H1 (cell line): Measurements from ENCODE around the gene SNORC. TPM values are rescaled to one million over a fixed set of nuclear protein-coding genes. Genes with fewer than 3 reads are reported as not detected.

Source experiments
- CTCF ChIA-PET: fragments of 300-600 bp; sonication (Branson Sonifier 250); formaldehyde crosslinking; loops from one replicate; lab custom pipeline; 2021; ENCODE audit not compliant: partially characterized antibody; lab: Charles Lee
- POLR2A ChIA-PET: fragments of 300-600 bp; sonication (Branson Sonifier 250); formaldehyde crosslinking; loops from one replicate; lab custom pipeline; 2021; ENCODE audit warnings: inconsistent platforms; ENCODE audit not compliant: partially characterized antibody; lab: Charles Lee
- DNase-seq, 2 experiments: peaks; one replicate each; pipeline versions ENCODE4 v3.0.0 to v3.0.0-alpha.2; 2010 to 2022; ENCODE audit warnings: low spot score in 2 of 2, low read depth in 1 of 2, mixed read lengths in 1 of 2
- FAIRE-seq: peaks from 2 replicates; lab custom pipeline; 2011; peaks lifted over from hg19 to GRCh38; lab: Jason Lieb, UNC
- H2AFZ ChIP-seq: 2 replicates; pipeline ENCODE4 v1.8.1; 2012; ENCODE audit warnings: low read length, inconsistent platforms
- H2AK5ac ChIP-seq: 2 replicates; pipeline ENCODE4 v1.6.1; 2013; ENCODE audit warnings: low read depth, low read length
- H2BK120ac ChIP-seq: replicated peaks from 2 replicates; pipeline ENCODE3; 2013; ENCODE audit warnings: low read depth, low read length, inconsistent platforms
- H2BK12ac ChIP-seq: 2 replicates; pipeline ENCODE4 v1.6.1; 2013; ENCODE audit warnings: low read depth, low read length
- H2BK15ac ChIP-seq: 2 replicates; pipeline ENCODE4 v1.6.1; 2013; ENCODE audit warnings: low read length
- H2BK20ac ChIP-seq: 2 replicates; pipeline ENCODE4 v1.6.1; 2013; ENCODE audit warnings: low read length
- H2BK5ac ChIP-seq: 2 replicates; pipeline ENCODE4 v1.6.1; 2013; ENCODE audit warnings: low read depth, low read length
- H3K14ac ChIP-seq: 2 replicates; pipeline ENCODE4 v1.6.1; 2013; ENCODE audit warnings: inconsistent platforms; ENCODE audit not compliant: insufficient read length
- H3K18ac ChIP-seq: 2 replicates; pipeline ENCODE4 v1.6.1; 2013; ENCODE audit warnings: low read length; ENCODE audit errors: extremely low read depth
- H3K23ac ChIP-seq: 2 replicates; pipeline ENCODE4 v1.6.1; 2013; ENCODE audit warnings: inconsistent platforms; ENCODE audit not compliant: insufficient read length
- H3K23me2 ChIP-seq: 2 replicates; pipeline ENCODE4 v1.6.1; 2013; ENCODE audit warnings: low read depth, low read length
- H3K27ac ChIP-seq: 2 replicates; pipeline ENCODE4 v1.6.1; 2011; ENCODE audit warnings: low read depth, low read length, inconsistent platforms
- H3K27me3 ChIP-seq, 4 experiments: replicated peaks in 1 of 4; 1 replicate in 1 of 4; 2 replicates in 3 of 4; pipeline versions ENCODE4 v1.6.1 to v1.8.1; 2011 to 2013; ENCODE audit warnings: low read length in 3 of 4, mild to moderate bottlenecking in 3 of 4, inconsistent platforms in 2 of 4, mixed read lengths in 2 of 4, moderate library complexity in 1 of 4; ENCODE audit not compliant: control insufficient read depth in 3 of 4, insufficient read depth in 3 of 4; ENCODE audit errors: extremely low read depth in 1 of 4
- H3K36me3 ChIP-seq, 4 experiments: 2 replicates each; pipeline versions ENCODE4 v1.6.1 to v1.8.1; 2011 to 2013; ENCODE audit warnings: mild to moderate bottlenecking in 4 of 4, low read length in 3 of 4, moderate library complexity in 2 of 4, control low read depth in 1 of 4, inconsistent platforms in 1 of 4; ENCODE audit not compliant: insufficient read depth in 4 of 4, control insufficient read depth in 2 of 4
- H3K4ac ChIP-seq: replicated peaks from 2 replicates; pipeline ENCODE3; 2013; ENCODE audit warnings: low read length, low read depth, mixed read lengths, inconsistent platforms; ENCODE audit not compliant: insufficient read length
- H3K4me1 ChIP-seq, 4 experiments: replicated peaks in 1 of 4; 1 replicate in 1 of 4; 2 replicates in 3 of 4; pipeline versions ENCODE4 v1.6.1 to v1.8.1; 2011 to 2013; ENCODE audit warnings: low read length in 3 of 4, inconsistent platforms in 2 of 4, mixed read lengths in 1 of 4; ENCODE audit not compliant: insufficient read depth in 4 of 4, control insufficient read depth in 3 of 4
- H3K4me2 ChIP-seq, 2 experiments: 2 replicates each; pipeline versions ENCODE4 v1.6.1 to v1.8.1; 2011 to 2013; ENCODE audit warnings: low read depth in 2 of 2, low read length in 2 of 2, control low read depth in 1 of 2, inconsistent platforms in 1 of 2, mild to moderate bottlenecking in 1 of 2; ENCODE audit not compliant: insufficient read depth in 1 of 2
- H3K4me3 ChIP-seq, 4 experiments: fragments of 200-600, 300-600 bp in 1 of 4; sonication (generic), shearing (Covaris generic), sonication (Bioruptor Twin) in 1 of 4; 2 replicates each; pipeline versions ENCODE4 v1.5.1 to v1.8.1; 2011 to 2016; ENCODE audit warnings: low read length in 4 of 4, low read depth in 3 of 4, control low read depth in 2 of 4, inconsistent platforms in 2 of 4, mild to moderate bottlenecking in 2 of 4, mixed read lengths in 1 of 4, moderate library complexity in 1 of 4; ENCODE audit not compliant: insufficient read depth in 2 of 4; ENCODE audit errors: extremely low read depth in 1 of 4
- H3K56ac ChIP-seq: replicated peaks from 2 replicates; pipeline ENCODE3; 2013; ENCODE audit warnings: low read depth, mild to moderate bottlenecking, mixed read lengths, low read length, inconsistent platforms; ENCODE audit not compliant: insufficient read length
- H3K79me1 ChIP-seq: 2 replicates; pipeline ENCODE4 v1.6.1; 2013; ENCODE audit warnings: low read depth, low read length, control low read depth
- H3K79me2 ChIP-seq, 2 experiments: 2 replicates each; pipeline versions ENCODE4 v1.6.1 to v1.8.1; 2012 to 2013; ENCODE audit warnings: low read length in 2 of 2, mild to moderate bottlenecking in 2 of 2, inconsistent platforms in 1 of 2; ENCODE audit not compliant: insufficient read depth in 2 of 2, control insufficient read depth in 1 of 2
- H3K9ac ChIP-seq, 4 experiments: replicated peaks in 1 of 4; 1 replicate in 1 of 4; 2 replicates in 3 of 4; pipeline versions ENCODE4 v1.6.1 to v1.8.1; 2011 to 2013; ENCODE audit warnings: low read depth in 3 of 4, low read length in 3 of 4, control low read depth in 2 of 4, mild to moderate bottlenecking in 2 of 4, moderate library complexity in 2 of 4, inconsistent platforms in 1 of 4; ENCODE audit errors: extremely low read depth in 1 of 4
- H3K9me3 ChIP-seq, 2 experiments: 2 replicates each; pipeline versions ENCODE4 v1.6.1 to v1.8.1; 2012 to 2013; ENCODE audit warnings: mild to moderate bottlenecking in 2 of 2, moderate library complexity in 2 of 2, control low read depth in 1 of 2, inconsistent platforms in 1 of 2, low read depth in 1 of 2, low read length in 1 of 2, mixed read lengths in 1 of 2; ENCODE audit not compliant: insufficient read depth in 2 of 2
- H4K20me1 ChIP-seq, 2 experiments: replicated peaks in 1 of 2; 2 replicates each; pipeline versions ENCODE3 to v1.8.1; 2011 to 2013; ENCODE audit warnings: inconsistent platforms in 2 of 2, low read length in 2 of 2, mild to moderate bottlenecking in 1 of 2; ENCODE audit not compliant: insufficient read depth in 2 of 2, control insufficient read depth in 1 of 2
- H4K5ac ChIP-seq: 2 replicates; pipeline ENCODE4 v1.6.1; 2013; ENCODE audit warnings: low read length, low read depth, mixed read lengths, inconsistent platforms; ENCODE audit not compliant: insufficient read length
- H4K8ac ChIP-seq: 2 replicates; pipeline ENCODE4 v1.8.0; 2013; ENCODE audit warnings: mild to moderate bottlenecking, moderate library complexity, low read length, inconsistent platforms; ENCODE audit not compliant: insufficient read depth; ENCODE audit errors: extremely low read depth
- H4K91ac ChIP-seq: replicated peaks from 2 replicates; pipeline ENCODE3; 2013; ENCODE audit warnings: low read length, mixed read lengths, inconsistent platforms; ENCODE audit not compliant: insufficient read length
- EGR1 ChIP-seq: IDR thresholded peaks from 2 replicates; pipeline ENCODE4 v1.6.1; 2011; ENCODE audit warnings: low read depth, low read length, borderline replicate concordance
- JUND ChIP-seq: IDR thresholded peaks from 2 replicates; pipeline ENCODE4 v1.6.1; 2011; ENCODE audit warnings: mild to moderate bottlenecking, improper control_type of control experiment, low read length
- NRF1 ChIP-seq: IDR thresholded peaks from 2 replicates; pipeline ENCODE4 v1.6.1; 2011; ENCODE audit warnings: mild to moderate bottlenecking, low read depth, low read length, improper control_type of control experiment
- RAD21 ChIP-seq, 2 experiments: IDR thresholded peaks in 1 of 2; conservative IDR thresholded peaks in 1 of 2; 2 replicates each; pipeline ENCODE4 v1.6.1; 2011; ENCODE audit warnings: low read depth in 2 of 2, low read length in 2 of 2, improper control_type of control experiment in 1 of 2, inconsistent platforms in 1 of 2, mild to moderate bottlenecking in 1 of 2, moderate library complexity in 1 of 2
- SP2 ChIP-seq: IDR thresholded peaks from 2 replicates; pipeline ENCODE4 v1.6.1; 2012; ENCODE audit warnings: mild to moderate bottlenecking, low read length, inconsistent platforms
- WGBS, 2 experiments: shearing (Covaris generic) in 1 of 2; methylation state at CpG; one replicate each; pipeline versions ENCODE4 v1.1.6 to v1.1.7; 2013 to 2015; ENCODE audit warnings: low lambda C conversion rate in 2 of 2, mixed read lengths in 2 of 2, inconsistent platforms in 1 of 2, low coverage in 1 of 2, missing lambda C conversion rate in 1 of 2; ENCODE audit not compliant: insufficient replicate concordance in 2 of 2, insufficient coverage in 1 of 2, insufficient read length in 1 of 2; ENCODE audit errors: extremely low coverage in 1 of 2, missing lambda C conversion rate in 1 of 2; 5-methylcytosine and 5-hydroxymethylcytosine counted together
- polyA plus RNA-seq, 7 experiments: library from polyadenylated mRNA; depleted of rRNA in 3 of 7; stranded (reverse) in 5 of 7; unstranded in 2 of 7; fragments of >200 nt in 5 of 7; fragments of 200-250 nt in 2 of 7; gene quantifications; 1 replicate in 5 of 7; 2 replicates in 1 of 7; 4 replicates in 1 of 7; pipeline versions ENCODE4 v1.2.1 to v1.2.3, GENCODE V29; 2011 to 2013; ENCODE audit warnings: missing spikeins in 2 of 7, mixed read lengths in 2 of 7
- total RNA-seq: library from RNA; stranded (reverse); fragmentation: NEBNext Ultra II Directional; extraction: Animal tissue kit (Norgen Biotek cat#: 25700); gene quantifications from 2 replicates; pipeline ENCODE4 v1.2.1, GENCODE V29; 2021

SNORC gene
- total and polyA plus RNA-seq, 2 of the 8 experiments (the other 6 are each of a cell fraction or from before 2014, with no cell fraction given) = 1.6 to 1.8 TPM

DNA sequence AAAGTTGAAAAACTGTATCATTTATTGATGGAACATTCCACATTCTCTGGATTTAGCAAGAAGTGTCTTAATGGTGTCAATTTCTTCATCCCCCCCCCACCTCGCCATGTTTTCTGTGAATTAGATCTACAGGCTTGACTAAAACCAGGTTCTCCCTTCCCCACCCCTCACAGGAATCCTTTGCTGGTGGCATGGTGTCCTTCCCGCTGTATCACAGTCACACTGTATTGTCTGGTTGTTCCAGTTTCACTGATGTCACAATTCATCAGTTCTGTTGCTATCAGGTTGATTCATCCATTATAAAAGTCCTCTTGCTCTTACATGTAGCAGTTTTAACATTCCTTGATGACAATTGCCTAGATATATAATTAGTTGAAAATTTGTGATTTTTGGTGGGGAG is 6.1 kb upstream of the SNORC start:
- no peak overlapping the region for H4K8ac ChIP-seq
- H3K4me3 ChIP-seq = no peak overlapping the region
- no peak overlapping the region for H3K18ac ChIP-seq
- TF ChIP-seq SP2 (no peak), JUND (no peak), RAD21 (IDR thresholded peaks at IDR 0.05 in 1 of 2, conservative IDR thresholded peaks at IDR 0.05 in 1 of 2; ENCODE audit: low read depth in 2 of 2, low read length in 2 of 2) (no peak), EGR1 (no peak), NRF1 (no peak)
- H3K56ac ChIP-seq = no peak overlapping the region
- H3K27me3 ChIP-seq = no peaks in the 10 kb centered on the region
- H3K36me3 ChIP-seq = 0 out of 8 replicates have a peak, but pooled peaks cover 0 to 2% (median under 1%) of the 10 kb centered on the region in 4 experiments
- H3K14ac ChIP-seq = no peak overlapping the region
- no peak overlapping the region for H4K5ac ChIP-seq
- CTCF ChIA-PET = no interaction called here
- H3K4ac ChIP-seq = no peak overlapping the region
- 0 out of 2 replicates have a peak, but pooled peaks cover 2% of the 10 kb centered on the region for H3K79me1 ChIP-seq
- no peaks in the 10 kb centered on the region for H3K4me1 ChIP-seq
- no peak for DNase-seq
- H2BK15ac ChIP-seq = no peak overlapping the region
- no peaks in the 10 kb centered on the region for H4K20me1 ChIP-seq
- H3K27ac ChIP-seq = no peak overlapping the region
- H3K23ac ChIP-seq = no peak overlapping the region
- no peak overlapping the region for H2BK20ac ChIP-seq
- no peak overlapping the region for H2BK120ac ChIP-seq
- no peak overlapping the region for H4K91ac ChIP-seq
- no peak overlapping the region for H2BK5ac ChIP-seq
- no peak overlapping the region for H2AFZ ChIP-seq
- WGBS, 2 experiments = 90% methylated on average over 2 of the region's 2 CpGs; no CpG with 5 or more reads in 1 of the 2 experiments
- no peak overlapping the region for H3K4me2 ChIP-seq
- no peaks in the 10 kb centered on the region for H3K79me2 ChIP-seq
- H2BK12ac ChIP-seq = no peak overlapping the region
- no peaks in the 10 kb centered on the region for H3K23me2 ChIP-seq
- FAIRE-seq = no peak
- POLR2A ChIA-PET = no interaction called here
- H2AK5ac ChIP-seq = no peak overlapping the region
- H3K9ac ChIP-seq = no peak overlapping the region
- H3K9me3 ChIP-seq = no peaks in the 10 kb centered on the region
